HCT116 (cell line): Measurements from ENCODE around the gene WNT16.
"Not testable (repeated sequence)": the region's sequence is repeated elsewhere in the genome, so short reads cannot be mapped to it uniquely, and the experiment has no call there.

Experiments used
- CEBPB ChIP-seq: IDR thresholded peaks from 2 replicates; pipeline ENCODE4 v1.6.1; 2012; ENCODE audit warnings: low read depth
- ELF1 ChIP-seq: IDR thresholded peaks from 2 replicates; pipeline ENCODE4 v1.6.1; 2012; ENCODE audit warnings: low read depth, borderline replicate concordance
- EZH2 ChIP-seq: fragments of 200-600 bp; sonication (generic); IDR thresholded peaks from 2 replicates; pipeline ENCODE4 v1.6.1; 2017; ENCODE audit warnings: antibody characterized with exemption, mixed run types
- EZH2phosphoT487 ChIP-seq: fragments of 200-600 bp; IDR thresholded peaks from 2 replicates; pipeline ENCODE4 v1.6.1; 2018; ENCODE audit warnings: antibody characterized with exemption, borderline replicate concordance
- FOSL1 ChIP-seq: IDR thresholded peaks from 2 replicates; pipeline ENCODE4 v1.6.1; 2012; ENCODE audit warnings: low read depth
- JUND ChIP-seq: IDR thresholded peaks from 2 replicates; pipeline ENCODE4 v1.6.1; 2012
- POLR2A ChIP-seq: IDR thresholded peaks from 2 replicates; pipeline ENCODE4 v1.7.0; 2011; ENCODE audit warnings: borderline replicate concordance; ENCODE audit not compliant: insufficient read depth, insufficient read length; ENCODE audit errors: extremely low read depth
- POLR2AphosphoS5 ChIP-seq: IDR thresholded peaks from 2 replicates; pipeline ENCODE4 v1.6.1; 2011; ENCODE audit warnings: mild to moderate bottlenecking, low read depth, low read length, moderate library complexity
- SP1 ChIP-seq: IDR thresholded peaks from 2 replicates; pipeline ENCODE4 v1.6.1; 2012; ENCODE audit warnings: low read depth
- SRF ChIP-seq: IDR thresholded peaks from 2 replicates; pipeline ENCODE4 v1.6.1; 2012; ENCODE audit warnings: low read depth
- TF ChIP-seq, protein P1 (sequence below), 3 experiments: fragments of 200-600 bp in 1 of 3; sonication (generic) in 1 of 3; IDR thresholded peaks in 2 of 3; conservative IDR thresholded peaks in 1 of 3; 2 replicates each; pipeline ENCODE4 v1.5.1; 2012 to 2017; ENCODE audit warnings: low read depth in 2 of 3, low read length in 2 of 3, antibody characterized with exemption in 1 of 3, borderline replicate concordance in 1 of 3, control low read depth in 1 of 3, mild to moderate bottlenecking in 1 of 3, mixed read lengths in 1 of 3, mixed run types in 1 of 3, moderate library complexity in 1 of 3; ENCODE audit not compliant: insufficient read depth in 1 of 3
- TF ChIP-seq, protein P2 (sequence below): IDR thresholded peaks from 2 replicates; pipeline ENCODE4 v1.6.1; 2012
- TF ChIP-seq, protein P3 (sequence below): IDR thresholded peaks from 2 replicates; pipeline ENCODE4 v1.6.1; 2012

DNA sequence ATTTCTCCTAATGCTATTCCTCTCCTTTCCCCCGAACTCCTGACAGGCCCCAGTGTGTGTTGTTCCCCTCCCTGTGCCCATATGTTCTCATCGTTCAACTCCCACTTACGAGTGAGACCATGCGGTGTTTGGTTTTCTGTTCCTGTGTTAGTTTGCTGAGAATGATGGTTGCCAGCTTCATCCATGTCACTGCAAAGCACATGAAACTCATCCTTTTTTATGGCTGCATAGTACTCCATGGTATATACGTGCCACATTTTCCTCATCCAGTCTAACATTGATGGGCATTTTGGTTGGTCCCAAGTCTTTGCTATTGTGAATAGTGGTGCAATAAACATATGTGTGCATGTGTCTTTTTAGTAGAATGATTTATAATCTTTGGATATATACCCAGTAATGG lies 38.9 kb upstream of the WNT16 start:
- not testable (repeated sequence) for TF ChIP-seq EZH2, JUND, ELF1, SRF, EZH2phosphoT487, FOSL1, POLR2A, SP1, CEBPB, POLR2AphosphoS5
- TF ChIP-seq, protein P1, sequence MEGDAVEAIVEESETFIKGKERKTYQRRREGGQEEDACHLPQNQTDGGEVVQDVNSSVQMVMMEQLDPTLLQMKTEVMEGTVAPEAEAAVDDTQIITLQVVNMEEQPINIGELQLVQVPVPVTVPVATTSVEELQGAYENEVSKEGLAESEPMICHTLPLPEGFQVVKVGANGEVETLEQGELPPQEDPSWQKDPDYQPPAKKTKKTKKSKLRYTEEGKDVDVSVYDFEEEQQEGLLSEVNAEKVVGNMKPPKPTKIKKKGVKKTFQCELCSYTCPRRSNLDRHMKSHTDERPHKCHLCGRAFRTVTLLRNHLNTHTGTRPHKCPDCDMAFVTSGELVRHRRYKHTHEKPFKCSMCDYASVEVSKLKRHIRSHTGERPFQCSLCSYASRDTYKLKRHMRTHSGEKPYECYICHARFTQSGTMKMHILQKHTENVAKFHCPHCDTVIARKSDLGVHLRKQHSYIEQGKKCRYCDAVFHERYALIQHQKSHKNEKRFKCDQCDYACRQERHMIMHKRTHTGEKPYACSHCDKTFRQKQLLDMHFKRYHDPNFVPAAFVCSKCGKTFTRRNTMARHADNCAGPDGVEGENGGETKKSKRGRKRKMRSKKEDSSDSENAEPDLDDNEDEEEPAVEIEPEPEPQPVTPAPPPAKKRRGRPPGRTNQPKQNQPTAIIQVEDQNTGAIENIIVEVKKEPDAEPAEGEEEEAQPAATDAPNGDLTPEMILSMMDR (IDR thresholded peaks at IDR 0.05 in 2 of 3, conservative IDR thresholded peaks at IDR 0.05 in 1 of 3; ENCODE audit: borderline replicate concordance in 1 of 3, insufficient read depth in 1 of 3, low read depth in 2 of 3, low read length in 2 of 3): not testable (repeated sequence)
- TF ChIP-seq, protein P2, sequence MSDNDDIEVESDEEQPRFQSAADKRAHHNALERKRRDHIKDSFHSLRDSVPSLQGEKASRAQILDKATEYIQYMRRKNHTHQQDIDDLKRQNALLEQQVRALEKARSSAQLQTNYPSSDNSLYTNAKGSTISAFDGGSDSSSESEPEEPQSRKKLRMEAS: not testable (repeated sequence)
- TF ChIP-seq, protein P3, sequence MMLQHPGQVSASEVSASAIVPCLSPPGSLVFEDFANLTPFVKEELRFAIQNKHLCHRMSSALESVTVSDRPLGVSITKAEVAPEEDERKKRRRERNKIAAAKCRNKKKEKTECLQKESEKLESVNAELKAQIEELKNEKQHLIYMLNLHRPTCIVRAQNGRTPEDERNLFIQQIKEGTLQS: not testable (repeated sequence)
